HG03571 (cell line): ENCODE results near the gene PLEKHO1.

Source experiments
- ATAC-seq: cut with Tn5 transposase; IDR thresholded peaks from one replicate; pipeline ENCODE4 v1.9.1; 2021; ENCODE audit not compliant: unreplicated experiment

PLEKHO1 gene

GRCh38 chr1:150148837-150149270 is 862 bp upstream of the PLEKHO1 start:
- no peak for ATAC-seq

GRCh38 chr1:150150133-150151021 is 661 bp downstream of the PLEKHO1 start:
- ATAC-seq, result no peak

GRCh38 chr1:150151291-150152181 is 1.8 kb downstream of the PLEKHO1 start:
- ATAC-seq, result no peak

GRCh38 chr1:150152182-150152536 is 2.4 kb downstream of the PLEKHO1 start:
- ATAC-seq, result no peak

GRCh38 chr1:150152772-150153456 is 3.2 kb downstream of the PLEKHO1 start:
- no peak for ATAC-seq

GRCh38 chr1:150154143-150154542 is 4.4 kb downstream of the PLEKHO1 start:
- ATAC-seq, result no peak

GRCh38 chr1:150155413-150156071 is 5.8 kb downstream of the PLEKHO1 start:
- ATAC-seq, result no peak

- ATAC-seq, result no peak
These were observed 7.3 kb downstream of the PLEKHO1 start for GRCh38 chr1:150156868-150157603.

- no peak for ATAC-seq
These were observed 9.8 kb downstream of the PLEKHO1 start for GRCh38 chr1:150159550-150159949.

- no peak for ATAC-seq
These were observed 11.4 kb downstream of the PLEKHO1 start for GRCh38 chr1:150160964-150161621.

- no peak for ATAC-seq
These were observed 12.2 kb downstream of the PLEKHO1 start for GRCh38 chr1:150161747-150162581.

GRCh38 chr1:150162582-150162861 is 12.8 kb downstream of the PLEKHO1 start:
- no peak for ATAC-seq

- ATAC-seq, result no peak
These were observed 13.4 kb downstream of the PLEKHO1 start for GRCh38 chr1:150162862-150163706.

- no peak for ATAC-seq
These were observed 14.5 kb downstream of the PLEKHO1 start for GRCh38 chr1:150164224-150164623.

GRCh38 chr1:150164779-150165178 is 15.1 kb downstream of the PLEKHO1 start:
- ATAC-seq, result no peak

GRCh38 chr1:150165622-150166612 is 16.2 kb downstream of the PLEKHO1 start:
- ATAC-seq, result no peak
